SK-N-MC (cell line): ENCODE measurements around the gene ESPL1.

ENCODE experiments used
- EZH2 ChIP-seq: fragments of 200-600 bp; sonication (generic); IDR thresholded peaks from one replicate; pipeline ENCODE4 v1.6.1; 2017; ENCODE audit warnings: antibody characterized with exemption
- POLR2AphosphoS5 ChIP-seq: IDR thresholded peaks from 2 replicates; pipeline ENCODE4 v1.6.1; 2012; ENCODE audit warnings: mild to moderate bottlenecking, low read depth, low read length, borderline replicate concordance

DNA sequence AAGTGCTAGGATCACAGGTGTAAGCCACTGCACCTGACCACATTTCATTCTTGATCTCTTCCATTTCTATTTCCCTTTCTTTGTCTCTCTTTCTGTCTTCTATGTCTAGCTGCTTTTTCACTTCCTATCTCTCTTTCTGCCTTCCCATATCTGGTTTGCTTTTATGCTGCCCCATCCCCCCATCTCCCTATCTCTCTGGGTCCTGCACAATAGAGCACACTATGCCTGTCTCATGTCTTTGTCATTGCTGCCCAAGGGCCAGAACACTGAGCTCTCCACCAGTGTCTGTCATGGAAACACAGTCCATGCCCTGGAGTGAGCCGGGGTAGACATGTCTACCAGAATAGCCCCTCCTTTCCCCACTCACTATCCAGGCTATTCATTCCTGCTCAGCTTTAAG is 23.8 kb upstream of the ESPL1 start:
- TF ChIP-seq EZH2, result no peak
- TF ChIP-seq POLR2AphosphoS5, result no peak
